Activated CD4-positive, alpha-beta T cell treated with anti-CD3 and anti-CD28 coated beads, Interleukin-2, amount 10 ng/mL, durations not matched to agents 7 days and 5 days (primary cell): ENCODE data around the gene DNAL4. TPM values are rescaled to one million over a fixed set of nuclear protein-coding genes. Genes with fewer than 3 reads are reported as not detected.
A peak's percentile ranks its signal among the peaks of the same experiment; 100 is the strongest.

Experiments used
- CTCF ChIA-PET: fragments of 350-600 bp; sonication (Branson Sonifier 250); formaldehyde crosslinking; loops from one replicate; lab custom pipeline; 2021; ENCODE audit warnings: antibody characterized with exemption; lab: Charles Lee
- POLR2A ChIA-PET: fragments of 350-600 bp; sonication (Branson Sonifier 250); formaldehyde crosslinking; loops from one replicate; lab custom pipeline; 2021; ENCODE audit warnings: antibody characterized with exemption; lab: Charles Lee
- DNase-seq: peaks from one replicate; pipeline ENCODE4 v3.0.0-alpha.2; 2020
- H3K27ac Mint-ChIP-seq: one replicate; pipeline ENCODE4 v1.8.0; 2021; ENCODE audit warnings: mild to moderate bottlenecking, moderate library complexity, mixed read lengths
- H3K27me3 Mint-ChIP-seq: one replicate; pipeline ENCODE4 v1.8.0; 2021; ENCODE audit warnings: mixed read lengths
- H3K36me3 Mint-ChIP-seq: one replicate; pipeline ENCODE4 v1.8.0; 2021; ENCODE audit warnings: low read depth, mixed read lengths
- H3K4me1 Mint-ChIP-seq: one replicate; pipeline ENCODE4 v1.8.0; 2021; ENCODE audit warnings: mixed read lengths
- H3K4me3 Mint-ChIP-seq: one replicate; pipeline ENCODE4 v1.8.0; 2021; ENCODE audit warnings: mild to moderate bottlenecking, moderate library complexity, mixed read lengths
- H3K9me3 Mint-ChIP-seq: one replicate; pipeline ENCODE4 v1.8.0; 2021; ENCODE audit warnings: mixed read lengths
- total RNA-seq, 2 experiments: library from RNA; stranded (reverse); gene quantifications; one replicate each; pipeline ENCODE4 v1.2.3, GENCODE V29; 2021

The DNAL4 gene
- total RNA-seq, 2 experiments from 2014 or later = 7.9 to 10.2 TPM

- ChIA-PET POLR2A (no interaction called here), CTCF (no interaction called here)
- DNase-seq = no peak
- no peaks in the 10 kb centered on the region for H3K36me3 Mint-ChIP-seq
- H3K9me3 Mint-ChIP-seq = no peaks in the 10 kb centered on the region
- no peak overlapping the region for H3K4me3 Mint-ChIP-seq
- no peaks in the 10 kb centered on the region for H3K27me3 Mint-ChIP-seq
- peak overlapping the region; percentile 46 for H3K27ac Mint-ChIP-seq
- H3K4me1 Mint-ChIP-seq = peaks cover 11% of the 10 kb centered on the region
Measured at GRCh38 chr22:38776086-38776485, 17.9 kb downstream of the DNAL4 start.

DNA sequence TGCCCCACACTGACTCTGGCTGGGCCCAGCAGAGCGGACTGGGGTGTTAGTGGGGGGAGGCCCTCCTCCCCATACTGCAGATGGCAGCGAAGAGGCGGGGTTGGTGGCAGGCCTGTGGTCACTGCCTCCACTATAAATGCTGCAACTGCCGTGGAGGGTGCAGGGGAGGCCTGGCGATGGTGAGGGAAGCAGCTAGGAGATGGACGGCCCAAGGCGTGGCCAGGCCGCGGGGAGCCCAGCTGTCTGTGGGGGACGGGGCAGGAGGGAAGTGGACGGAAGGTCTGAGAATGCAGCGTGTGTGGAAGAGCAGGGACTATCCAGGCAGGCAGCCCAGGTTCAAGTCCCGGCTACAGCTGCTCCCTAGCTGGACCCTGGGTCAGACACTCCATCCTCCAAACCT, 18.3 kb downstream of the DNAL4 start:
- POLR2A ChIA-PET = no interaction called here
- no peak overlapping the region for H3K4me3 Mint-ChIP-seq
- H3K27ac Mint-ChIP-seq = peak overlapping the region; percentile 36
- no peaks in the 10 kb centered on the region for H3K27me3 Mint-ChIP-seq
- no peaks in the 10 kb centered on the region for H3K36me3 Mint-ChIP-seq
- peaks cover 11% of the 10 kb centered on the region for H3K4me1 Mint-ChIP-seq
- DNase-seq = no peak
- CTCF ChIA-PET = no interaction called here
- no peaks in the 10 kb centered on the region for H3K9me3 Mint-ChIP-seq

GRCh38 chr22:38774496-38775166, 19.3 kb downstream of the DNAL4 start:
- peak overlapping the region; percentile 76 for H3K27ac Mint-ChIP-seq
- peaks cover 11% of the 10 kb centered on the region for H3K4me1 Mint-ChIP-seq
- POLR2A ChIA-PET = interaction anchor here (0.7 kb wide), 1 partner anchor 226 kb away, joined by 4 read pairs; no protein-coding TSS in a partner anchor

DNA sequence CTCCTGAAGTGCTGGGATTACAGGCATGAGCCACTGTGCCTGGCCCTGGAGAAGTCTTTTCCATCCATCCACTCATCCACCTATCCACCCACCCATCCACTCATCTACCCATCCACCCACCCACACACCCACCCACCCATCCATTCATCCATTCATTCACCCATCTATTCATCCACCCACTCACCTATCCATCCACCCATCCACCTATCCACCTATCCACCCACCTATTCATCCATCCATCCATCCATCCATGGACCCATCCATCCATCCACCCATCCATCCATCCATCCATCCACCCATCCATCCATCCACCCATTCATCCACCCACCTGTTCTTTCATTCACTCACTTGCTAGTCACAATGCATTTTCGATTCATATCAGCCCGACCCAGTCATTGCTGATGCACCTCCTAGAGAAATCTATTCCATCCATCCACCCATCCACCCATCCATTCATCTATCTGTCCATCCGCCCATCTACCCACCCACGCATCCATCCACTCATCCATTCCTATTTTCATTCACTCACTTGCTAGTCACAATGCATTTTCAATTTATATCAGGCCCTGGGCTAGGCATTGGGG, 20.5 kb downstream of the DNAL4 start:
- H3K4me1 Mint-ChIP-seq = peaks cover 14% of the 10 kb centered on the region
- CTCF ChIA-PET = no interaction called here

More at GRCh38 chr22:38774496-38775166, 19.3 kb downstream of the DNAL4 start:
- DNase-seq = no peak
- CTCF ChIA-PET = no interaction called here
- Mint-ChIP-seq H3K27me3 (no peaks in the 10 kb centered on the region), H3K4me3 (no peak overlapping the region), H3K9me3 (no peaks in the 10 kb centered on the region), H3K36me3 (no peaks in the 10 kb centered on the region)

DNA sequence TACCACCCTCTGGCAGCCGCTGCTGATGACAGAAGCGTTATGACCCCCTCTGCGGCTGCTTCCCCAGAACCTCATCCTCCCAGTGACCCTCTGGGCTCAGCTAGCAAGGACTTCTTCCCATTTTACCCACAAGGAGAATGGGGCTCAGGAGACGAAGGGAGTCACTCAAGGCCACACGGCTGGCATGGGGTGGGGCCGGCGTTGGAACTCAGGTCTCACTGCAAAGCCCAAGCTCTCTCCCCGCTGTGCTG, 21.4 kb downstream of the DNAL4 start:
- CTCF ChIA-PET = no interaction called here
- H3K9me3 Mint-ChIP-seq = no peaks in the 10 kb centered on the region
- no peaks in the 10 kb centered on the region for H3K36me3 Mint-ChIP-seq
- DNase-seq = no peak
- no peak overlapping the region for H3K27ac Mint-ChIP-seq
- POLR2A ChIA-PET = no interaction called here
- peaks cover 14% of the 10 kb centered on the region for H3K4me1 Mint-ChIP-seq
- no peak overlapping the region for H3K4me3 Mint-ChIP-seq
- no peaks in the 10 kb centered on the region for H3K27me3 Mint-ChIP-seq

More for the DNA sequence above, 20.5 kb downstream of the DNAL4 start:
- H3K9me3 Mint-ChIP-seq = no peaks in the 10 kb centered on the region
- no peak overlapping the region for H3K4me3 Mint-ChIP-seq
- H3K27ac Mint-ChIP-seq = no peak overlapping the region
- no peak for DNase-seq
- POLR2A ChIA-PET = no interaction called here
- no peaks in the 10 kb centered on the region for H3K36me3 Mint-ChIP-seq
- H3K27me3 Mint-ChIP-seq = no peaks in the 10 kb centered on the region

GRCh38 chr22:38770257-38770949, 23.5 kb downstream of the DNAL4 start:
- Mint-ChIP-seq H3K4me1 (peaks cover 15% of the 10 kb centered on the region), H3K9me3 (no peaks in the 10 kb centered on the region), H3K36me3 (no peaks in the 10 kb centered on the region), H3K4me3 (no peak overlapping the region), H3K27ac (no peak overlapping the region), H3K27me3 (no peaks in the 10 kb centered on the region)
- CTCF ChIA-PET = interaction anchor here (0.7 to 3.4 kb wide), 3 partner anchors 12 to 235 kb away, joined by 3 to 18 read pairs (median 5); no protein-coding TSS in a partner anchor
- DNase-seq = no peak
- POLR2A ChIA-PET = no interaction called here

DNA sequence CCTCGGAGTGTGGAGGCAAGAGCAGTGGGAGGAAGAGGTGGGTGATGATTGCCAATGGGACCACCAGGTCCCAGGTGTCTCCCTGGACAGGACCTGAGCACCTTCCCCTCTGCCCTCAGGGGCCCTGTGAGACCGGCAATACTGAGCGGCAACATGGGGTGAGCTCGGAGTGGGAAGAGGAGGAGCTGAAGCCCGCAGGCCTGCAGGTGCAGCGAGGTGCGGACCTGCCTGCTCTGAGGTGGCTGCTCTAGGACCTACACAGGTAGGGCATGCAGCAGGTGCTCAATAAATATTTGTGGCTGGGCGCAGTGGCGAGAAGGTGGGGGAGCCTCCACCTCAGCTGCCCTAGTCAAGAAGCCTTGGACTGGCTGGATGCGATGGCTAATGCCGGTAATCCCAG, 25.9 kb downstream of the DNAL4 start:
- no peak overlapping the region for H3K27ac Mint-ChIP-seq
- H3K9me3 Mint-ChIP-seq = no peaks in the 10 kb centered on the region
- H3K27me3 Mint-ChIP-seq = no peaks in the 10 kb centered on the region
- H3K4me1 Mint-ChIP-seq = peaks cover 6% of the 10 kb centered on the region
- H3K36me3 Mint-ChIP-seq = no peaks in the 10 kb centered on the region
- ChIA-PET CTCF (interaction anchor here (0.8 to 3.4 kb wide), 4 partner anchors 10 to 86 kb away, joined by 3 to 18 read pairs (median 6); no protein-coding TSS in a partner anchor), POLR2A (no interaction called here)
- no peak overlapping the region for H3K4me3 Mint-ChIP-seq
- no peak for DNase-seq

DNA sequence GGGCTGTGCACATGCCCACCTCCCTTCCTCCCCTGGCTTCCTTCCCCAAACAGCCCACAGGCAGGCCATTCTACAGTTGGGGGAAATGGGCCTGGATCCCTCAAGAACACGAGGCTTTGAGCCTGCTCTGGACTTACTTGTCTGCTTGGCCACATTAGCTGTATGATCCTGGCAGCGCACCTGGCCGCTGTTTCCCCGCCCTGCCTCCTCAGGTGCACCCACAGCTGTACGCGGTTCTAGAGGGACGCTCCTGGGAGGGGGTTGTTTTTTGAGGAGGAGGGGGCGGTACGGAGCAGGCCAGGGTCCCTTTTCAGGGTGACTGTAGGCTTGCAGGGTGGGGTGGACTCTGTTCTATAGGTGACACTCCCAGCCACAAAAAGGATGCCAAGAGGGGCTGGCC, 26.6 kb downstream of the DNAL4 start:
- Mint-ChIP-seq H3K4me3 (no peak overlapping the region), H3K27me3 (no peaks in the 10 kb centered on the region), H3K27ac (no peak overlapping the region), H3K9me3 (no peaks in the 10 kb centered on the region), H3K36me3 (no peaks in the 10 kb centered on the region), H3K4me1 (peaks cover 6% of the 10 kb centered on the region)
- POLR2A ChIA-PET = no interaction called here
- CTCF ChIA-PET = interaction anchor here (1.1 to 3.4 kb wide), 4 partner anchors 9 to 76 kb away, joined by 3 to 18 read pairs (median 6); no protein-coding TSS in a partner anchor
- DNase-seq = no peak

GRCh38 chr22:38766076-38766777, 27.7 kb downstream of the DNAL4 start:
- H3K9me3 Mint-ChIP-seq = no peaks in the 10 kb centered on the region
- peaks cover 6% of the 10 kb centered on the region for H3K4me1 Mint-ChIP-seq
- peak; percentile 36 for DNase-seq
- no peak overlapping the region for H3K4me3 Mint-ChIP-seq
- no peaks in the 10 kb centered on the region for H3K27me3 Mint-ChIP-seq
- ChIA-PET CTCF (interaction anchor here (1.0 to 2.2 kb wide), 9 partner anchors 10 to 237 kb away, joined by 3 to 7 read pairs (median 3); partner anchors contain the start of gene SUN2), POLR2A (interaction anchor here (0.6 kb wide), 1 partner anchor 14 kb away, joined by 3 read pairs; no protein-coding TSS in a partner anchor)
- no peaks in the 10 kb centered on the region for H3K36me3 Mint-ChIP-seq
- H3K27ac Mint-ChIP-seq = no peak overlapping the region

GRCh38 chr22:38762551-38762983, 31.4 kb downstream of the DNAL4 start:
- H3K27me3 Mint-ChIP-seq = no peaks in the 10 kb centered on the region
- ChIA-PET CTCF (interaction anchor here (0.6 to 0.7 kb wide), 2 partner anchors 639 to 955 kb away, joined by 3 to 5 read pairs; partner anchors contain the start of gene GCAT), POLR2A (no interaction called here)
- peaks cover 19% of the 10 kb centered on the region for H3K4me1 Mint-ChIP-seq
- H3K27ac Mint-ChIP-seq = no peak overlapping the region
- H3K36me3 Mint-ChIP-seq = peaks cover 4% of the 10 kb centered on the region
- H3K4me3 Mint-ChIP-seq = no peak overlapping the region
- no peaks in the 10 kb centered on the region for H3K9me3 Mint-ChIP-seq
- no peak for DNase-seq

DNA sequence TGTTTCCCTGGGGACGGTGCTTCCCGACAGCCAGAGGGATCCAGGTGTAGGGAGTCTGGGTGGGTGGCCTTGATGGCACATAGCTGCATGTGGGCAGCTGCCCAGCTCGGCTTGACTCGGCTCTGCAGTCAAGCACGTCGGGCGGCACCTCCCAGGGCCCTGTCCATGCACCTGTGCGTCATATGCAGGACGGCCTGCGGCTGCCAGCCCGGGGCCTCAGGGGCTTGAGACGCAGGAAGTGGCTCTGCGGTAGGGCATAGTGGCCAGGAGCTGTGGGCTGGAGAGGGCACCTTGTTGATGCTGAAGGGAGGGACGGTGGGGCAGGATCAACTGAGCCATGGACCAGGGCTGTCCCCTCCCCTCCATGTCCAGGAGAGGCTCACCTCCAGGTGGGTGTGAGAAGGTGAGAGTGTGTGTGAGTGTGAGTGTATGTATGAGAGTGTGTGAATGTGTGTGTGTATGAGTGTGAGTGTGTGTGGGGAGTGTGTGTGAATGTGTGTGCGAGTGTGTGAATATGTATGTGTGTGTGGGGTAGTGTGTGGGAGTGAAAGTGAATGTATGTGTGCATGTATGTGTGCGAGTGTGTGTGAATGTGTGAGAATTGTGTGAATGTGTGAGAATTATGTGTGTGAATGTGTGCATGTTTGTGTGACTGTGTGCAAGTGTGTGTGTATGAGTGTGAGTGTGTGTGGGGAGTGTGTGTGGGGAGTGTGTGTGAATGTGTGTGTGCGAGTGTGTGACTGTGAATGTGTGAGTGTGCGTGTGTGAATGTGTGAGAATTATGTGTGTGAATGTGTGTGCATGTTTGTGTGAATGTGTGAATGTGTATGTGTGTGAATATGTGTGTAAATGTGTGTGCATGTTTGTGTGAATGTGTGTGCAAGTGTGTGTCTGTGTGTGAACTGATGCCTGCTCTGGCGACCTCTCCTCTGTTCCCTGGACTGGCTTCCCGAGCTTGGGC, 32.5 kb downstream of the DNAL4 start:
- POLR2A ChIA-PET = no interaction called here
- H3K4me1 Mint-ChIP-seq = peaks cover 27% of the 10 kb centered on the region
- no peak overlapping the region for H3K4me3 Mint-ChIP-seq

More for the DNA sequence above, 32.5 kb downstream of the DNAL4 start:
- DNase-seq = no peak
- CTCF ChIA-PET = interaction anchor here (0.6 to 1.2 kb wide), 2 partner anchors 10 to 954 kb away, joined by 3 to 4 read pairs; partner anchors contain the start of gene GCAT
- no peaks in the 10 kb centered on the region for H3K27me3 Mint-ChIP-seq
- H3K9me3 Mint-ChIP-seq = no peaks in the 10 kb centered on the region
- peaks cover 13% of the 10 kb centered on the region for H3K36me3 Mint-ChIP-seq
- no peak overlapping the region for H3K27ac Mint-ChIP-seq
